GM23338 (cell line): ENCODE measurements around the gene NIM1K. TPM values are rescaled to one million over a fixed set of nuclear protein-coding genes. Genes with fewer than 3 reads are reported as not detected.

Source experiments
- ATAC-seq: fragments of 200-7000 bp; cut with Tn5 transposase; 3 replicates; pipeline ENCODE4 v1.9.1; 2020
- DNase-seq: peaks from one replicate; pipeline ENCODE4 v3.0.0-alpha.2; 2015; ENCODE audit warnings: low spot score
- H2AFZ ChIP-seq: fragments of 200-600 bp; sonication (generic); 2 replicates; pipeline ENCODE4 v1.8.0; 2016; ENCODE audit warnings: antibody characterized with exemption, mild to moderate bottlenecking, moderate library complexity
- H3F3A ChIP-seq: fragments of 200-600 bp; sonication (generic); replicated peaks from 2 replicates; pipeline ENCODE4 v1.8.0; 2017; ENCODE audit warnings: antibody characterized with exemption, mixed run types, low read depth
- H3K27ac ChIP-seq: fragments of 200-600 bp; sonication (generic); 2 replicates; pipeline ENCODE4 v1.6.1; 2016; ENCODE audit warnings: low read depth
- H3K27me3 ChIP-seq: fragments of 200-600 bp; sonication (generic); 2 replicates; pipeline ENCODE4 v1.8.0; 2016; ENCODE audit warnings: mild to moderate bottlenecking, mixed run types, moderate library complexity; ENCODE audit not compliant: insufficient read depth
- H3K36me3 ChIP-seq: fragments of 200-600 bp; sonication (generic); 2 replicates; pipeline ENCODE4 v1.8.0; 2016; ENCODE audit warnings: mild to moderate bottlenecking; ENCODE audit not compliant: insufficient read depth
- H3K4me1 ChIP-seq: fragments of 200-600 bp; sonication (generic); 2 replicates; pipeline ENCODE4 v1.8.0; 2016; ENCODE audit warnings: mild to moderate bottlenecking, moderate library complexity; ENCODE audit not compliant: insufficient read depth
- H3K4me2 ChIP-seq: fragments of 200-600 bp; sonication (generic); 2 replicates; pipeline ENCODE4 v1.7.1; 2017; ENCODE audit warnings: mixed run types
- H3K4me3 ChIP-seq: fragments of 200-600 bp; sonication (generic); 2 replicates; pipeline ENCODE4 v1.6.1; 2016; ENCODE audit warnings: mixed run types
- H3K79me2 ChIP-seq: fragments of 200-600 bp; sonication (generic); replicated peaks from 2 replicates; pipeline ENCODE4 v1.8.0; 2017; ENCODE audit warnings: mild to moderate bottlenecking; ENCODE audit not compliant: insufficient read depth
- H3K9me2 ChIP-seq: fragments of 200-600 bp; sonication (generic); 2 replicates; pipeline ENCODE4 v1.8.0; 2017; ENCODE audit not compliant: insufficient read depth
- H4K20me1 ChIP-seq: fragments of 200-600 bp; sonication (generic); replicated peaks from 2 replicates; pipeline ENCODE4 v1.8.0; 2017; ENCODE audit warnings: mild to moderate bottlenecking; ENCODE audit not compliant: insufficient read depth
- H3K27ac Mint-ChIP-seq: 2 replicates; pipeline ENCODE4 v1.8.0; 2020; ENCODE audit warnings: inconsistent platforms, mild to moderate bottlenecking, moderate library complexity, mixed read lengths
- H3K27me3 Mint-ChIP-seq: 3 replicates; pipeline ENCODE4 v1.8.0; 2022; ENCODE audit warnings: low read depth, mild to moderate bottlenecking, moderate library complexity, mixed read lengths, inconsistent platforms; ENCODE audit not compliant: insufficient read depth, poor library complexity
- H3K36me3 Mint-ChIP-seq: 3 replicates; pipeline ENCODE4 v1.8.0; 2021; ENCODE audit warnings: low read depth, mild to moderate bottlenecking, inconsistent platforms, moderate library complexity, mixed read lengths
- H3K4me1 Mint-ChIP-seq: 3 replicates; pipeline ENCODE4 v1.8.0; 2020; ENCODE audit warnings: mild to moderate bottlenecking, inconsistent platforms, mixed read lengths
- H3K4me3 Mint-ChIP-seq: 3 replicates; pipeline ENCODE4 v1.8.0; 2021; ENCODE audit warnings: moderate library complexity, mild to moderate bottlenecking, inconsistent platforms, mixed read lengths
- H3K9me3 Mint-ChIP-seq: 3 replicates; pipeline ENCODE4 v1.8.0; 2020; ENCODE audit warnings: moderate library complexity, mild to moderate bottlenecking, inconsistent platforms, mixed read lengths
- CREB1 ChIP-seq: fragments of 250-450 bp; sonication (Bioruptor Pico); IDR thresholded peaks from 2 replicates; pipeline ENCODE4 v1.5.0; 2020; ENCODE audit warnings: low read depth, mild to moderate bottlenecking, moderate library complexity
- EZH2 ChIP-seq: fragments of 200-600 bp; sonication (generic); IDR thresholded peaks from one replicate; pipeline ENCODE4 v1.8.0; 2017; ENCODE audit warnings: antibody characterized with exemption, mild to moderate bottlenecking, low read depth; ENCODE audit not compliant: unreplicated experiment
- EZH2phosphoT487 ChIP-seq: fragments of 200-600 bp; sonication (generic); IDR thresholded peaks from one replicate; pipeline ENCODE4 v1.8.1; 2018; ENCODE audit warnings: antibody characterized with exemption; ENCODE audit not compliant: unreplicated experiment
- JUNB ChIP-seq: IDR thresholded peaks from one replicate; pipeline ENCODE4 v1.6.1; 2016; ENCODE audit warnings: antibody characterized with exemption; ENCODE audit not compliant: unreplicated experiment
- NANOG ChIP-seq: IDR thresholded peaks from 2 replicates; pipeline ENCODE4 v1.6.1; 2016; ENCODE audit warnings: antibody characterized with exemption, borderline replicate concordance
- POLR2AphosphoS5 ChIP-seq: IDR thresholded peaks from 2 replicates; pipeline ENCODE4 v1.6.1; 2016; ENCODE audit warnings: antibody characterized with exemption, low read depth
- STAT1 ChIP-seq: IDR thresholded peaks from one replicate; pipeline ENCODE4 v1.6.1; 2016; ENCODE audit warnings: antibody characterized with exemption; ENCODE audit not compliant: unreplicated experiment
- ZNF114 ChIP-seq: fragments of 250-450 bp; sonication (Bioruptor Pico); IDR thresholded peaks from 2 replicates; pipeline ENCODE4 v1.5.0; 2020; ENCODE audit warnings: mild to moderate bottlenecking, moderate library complexity
- ZNF331 ChIP-seq: fragments of 250-450 bp; sonication (Bioruptor Pico); IDR thresholded peaks from 2 replicates; pipeline ENCODE4 v1.5.0; 2020; ENCODE audit warnings: low read depth, mild to moderate bottlenecking, moderate library complexity
- polyA plus RNA-seq: library from polyadenylated mRNA; unstranded; fragments of >200 nt; fragmentation: Nextera tagmentation; extraction: Ambion mirVana; gene quantifications from 2 replicates; pipeline ENCODE4 v1.2.1, GENCODE V29; 2016
- total RNA-seq: library from RNA; depleted of rRNA; stranded (reverse); fragments of >200 nt; shearing (Covaris generic); gene quantifications from 2 replicates; pipeline ENCODE4 v1.2.3, GENCODE V29; 2014
- TF ChIP-seq, protein P1 (sequence below): fragments of 250-450 bp; sonication (Bioruptor Pico); IDR thresholded peaks from 2 replicates; pipeline ENCODE4 v1.5.0; 2020; ENCODE audit warnings: mild to moderate bottlenecking, moderate library complexity
- TF ChIP-seq, protein P2 (sequence below): IDR thresholded peaks from one replicate; pipeline ENCODE4 v1.6.1; 2018; ENCODE audit warnings: antibody characterized with exemption; ENCODE audit not compliant: unreplicated experiment
- TF ChIP-seq, protein P3 (sequence below), 2 experiments: fragments of 200-600 bp in 1 of 2; sonication (generic) in 1 of 2; conservative IDR thresholded peaks; 2 replicates each; pipeline versions ENCODE4 v1.5.1 to v1.6.1; 2016 to 2017; ENCODE audit warnings: antibody characterized with exemption in 2 of 2, low read depth in 2 of 2, mild to moderate bottlenecking in 2 of 2, moderate library complexity in 1 of 2
- TF ChIP-seq, protein P4 (sequence below): IDR thresholded peaks from 2 replicates; pipeline ENCODE4 v1.6.1; 2016; ENCODE audit warnings: antibody characterized with exemption

The NIM1K gene
- total and polyA plus RNA-seq, 2 experiments from 2014 or later, result not detected

DNA sequence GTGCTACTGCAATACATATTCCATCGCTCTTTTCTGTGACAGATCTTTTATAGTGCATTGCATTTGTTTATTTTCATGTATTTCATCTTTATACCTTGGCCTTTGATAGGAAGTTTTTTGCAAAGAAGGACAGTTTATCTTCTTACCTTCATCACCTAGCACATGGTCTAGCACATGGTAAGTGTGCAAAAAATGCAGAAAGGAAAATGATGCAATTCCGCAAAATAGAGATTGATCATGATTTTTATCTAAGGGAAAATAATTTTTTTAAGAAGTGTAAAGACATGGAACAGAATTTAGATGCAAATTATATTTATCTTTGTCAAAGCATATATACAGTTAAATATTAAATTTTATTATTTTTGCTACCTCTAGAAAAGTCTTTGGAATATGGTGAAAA is 19.2 kb upstream of the NIM1K start:
- H3K9me3 Mint-ChIP-seq, result no peaks in the 10 kb centered on the region; the same call in 2 of the 3 replicates
- H3K36me3 Mint-ChIP-seq, result peaks cover 37% of the 10 kb centered on the region
- Histone ChIP-seq H3K4me2 (no peak overlapping the region), H2AFZ (no peak overlapping the region), H3K9me2 (no peaks in the 10 kb centered on the region; the same call in 1 of the 2 replicates), H3K4me1 (peaks cover 7% of the 10 kb centered on the region; the same call in 1 of the 2 replicates), H4K20me1 (peaks cover 4% of the 10 kb centered on the region; the same call in 1 of the 2 replicates), H3K27ac (no peak overlapping the region), H3K79me2 (no peaks in the 10 kb centered on the region), H3K36me3 (0 out of 2 replicates have a peak, but pooled peaks cover 10% of the 10 kb centered on the region), H3K4me3 (no peak overlapping the region), H3F3A (no peaks in the 10 kb centered on the region), H3K27me3 (no peaks in the 10 kb centered on the region)
- peaks cover 14% of the 10 kb centered on the region for H3K4me1 Mint-ChIP-seq
- no peak overlapping the region for H3K4me3 Mint-ChIP-seq
- no peaks in the 10 kb centered on the region for H3K27me3 Mint-ChIP-seq
- no peak overlapping the region for H3K27ac Mint-ChIP-seq
- ATAC-seq, result no peak
- TF ChIP-seq POLR2AphosphoS5 (no peak), EZH2phosphoT487 (no peak), CREB1 (CRISPR knock-in tag) (no peak), ZNF114 (CRISPR knock-in tag) (no peak), EZH2 (no peak), NANOG (no peak), STAT1 (no peak), JUNB (no peak), ZNF331 (CRISPR knock-in tag) (no peak)
- TF ChIP-seq, protein P1, sequence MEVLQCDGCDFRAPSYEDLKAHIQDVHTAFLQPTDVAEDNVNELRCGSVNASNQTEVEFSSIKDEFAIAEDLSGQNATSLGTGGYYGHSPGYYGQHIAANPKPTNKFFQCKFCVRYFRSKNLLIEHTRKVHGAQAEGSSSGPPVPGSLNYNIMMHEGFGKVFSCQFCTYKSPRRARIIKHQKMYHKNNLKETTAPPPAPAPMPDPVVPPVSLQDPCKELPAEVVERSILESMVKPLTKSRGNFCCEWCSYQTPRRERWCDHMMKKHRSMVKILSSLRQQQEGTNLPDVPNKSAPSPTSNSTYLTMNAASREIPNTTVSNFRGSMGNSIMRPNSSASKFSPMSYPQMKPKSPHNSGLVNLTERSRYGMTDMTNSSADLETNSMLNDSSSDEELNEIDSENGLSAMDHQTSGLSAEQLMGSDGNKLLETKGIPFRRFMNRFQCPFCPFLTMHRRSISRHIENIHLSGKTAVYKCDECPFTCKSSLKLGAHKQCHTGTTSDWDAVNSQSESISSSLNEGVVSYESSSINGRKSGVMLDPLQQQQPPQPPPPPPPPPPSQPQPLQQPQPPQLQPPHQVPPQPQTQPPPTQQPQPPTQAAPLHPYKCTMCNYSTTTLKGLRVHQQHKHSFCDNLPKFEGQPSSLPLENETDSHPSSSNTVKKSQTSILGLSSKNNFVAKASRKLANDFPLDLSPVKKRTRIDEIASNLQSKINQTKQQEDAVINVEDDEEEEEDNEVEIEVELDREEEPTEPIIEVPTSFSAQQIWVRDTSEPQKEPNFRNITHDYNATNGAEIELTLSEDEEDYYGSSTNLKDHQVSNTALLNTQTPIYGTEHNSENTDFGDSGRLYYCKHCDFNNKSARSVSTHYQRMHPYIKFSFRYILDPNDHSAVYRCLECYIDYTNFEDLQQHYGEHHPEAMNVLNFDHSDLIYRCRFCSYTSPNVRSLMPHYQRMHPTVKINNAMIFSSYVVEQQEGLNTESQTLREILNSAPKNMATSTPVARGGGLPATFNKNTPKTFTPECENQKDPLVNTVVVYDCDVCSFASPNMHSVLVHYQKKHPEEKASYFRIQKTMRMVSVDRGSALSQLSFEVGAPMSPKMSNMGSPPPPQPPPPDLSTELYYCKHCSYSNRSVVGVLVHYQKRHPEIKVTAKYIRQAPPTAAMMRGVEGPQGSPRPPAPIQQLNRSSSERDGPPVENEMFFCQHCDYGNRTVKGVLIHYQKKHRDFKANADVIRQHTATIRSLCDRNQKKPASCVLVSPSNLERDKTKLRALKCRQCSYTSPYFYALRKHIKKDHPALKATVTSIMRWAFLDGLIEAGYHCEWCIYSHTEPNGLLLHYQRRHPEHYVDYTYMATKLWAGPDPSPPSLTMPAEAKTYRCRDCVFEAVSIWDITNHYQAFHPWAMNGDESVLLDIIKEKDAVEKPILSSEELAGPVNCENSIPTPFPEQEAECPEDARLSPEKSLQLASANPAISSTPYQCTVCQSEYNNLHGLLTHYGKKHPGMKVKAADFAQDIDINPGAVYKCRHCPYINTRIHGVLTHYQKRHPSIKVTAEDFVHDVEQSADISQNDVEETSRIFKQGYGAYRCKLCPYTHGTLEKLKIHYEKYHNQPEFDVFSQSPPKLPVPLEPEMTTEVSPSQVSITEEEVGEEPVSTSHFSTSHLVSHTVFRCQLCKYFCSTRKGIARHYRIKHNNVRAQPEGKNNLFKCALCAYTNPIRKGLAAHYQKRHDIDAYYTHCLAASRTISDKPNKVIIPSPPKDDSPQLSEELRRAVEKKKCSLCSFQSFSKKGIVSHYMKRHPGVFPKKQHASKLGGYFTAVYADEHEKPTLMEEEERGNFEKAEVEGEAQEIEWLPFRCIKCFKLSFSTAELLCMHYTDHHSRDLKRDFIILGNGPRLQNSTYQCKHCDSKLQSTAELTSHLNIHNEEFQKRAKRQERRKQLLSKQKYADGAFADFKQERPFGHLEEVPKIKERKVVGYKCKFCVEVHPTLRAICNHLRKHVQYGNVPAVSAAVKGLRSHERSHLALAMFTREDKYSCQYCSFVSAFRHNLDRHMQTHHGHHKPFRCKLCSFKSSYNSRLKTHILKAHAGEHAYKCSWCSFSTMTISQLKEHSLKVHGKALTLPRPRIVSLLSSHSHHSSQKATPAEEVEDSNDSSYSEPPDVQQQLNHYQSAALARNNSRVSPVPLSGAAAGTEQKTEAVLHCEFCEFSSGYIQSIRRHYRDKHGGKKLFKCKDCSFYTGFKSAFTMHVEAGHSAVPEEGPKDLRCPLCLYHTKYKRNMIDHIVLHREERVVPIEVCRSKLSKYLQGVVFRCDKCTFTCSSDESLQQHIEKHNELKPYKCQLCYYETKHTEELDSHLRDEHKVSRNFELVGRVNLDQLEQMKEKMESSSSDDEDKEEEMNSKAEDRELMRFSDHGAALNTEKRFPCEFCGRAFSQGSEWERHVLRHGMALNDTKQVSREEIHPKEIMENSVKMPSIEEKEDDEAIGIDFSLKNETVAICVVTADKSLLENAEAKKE (CRISPR knock-in tag), result no peak
- TF ChIP-seq, protein P2, sequence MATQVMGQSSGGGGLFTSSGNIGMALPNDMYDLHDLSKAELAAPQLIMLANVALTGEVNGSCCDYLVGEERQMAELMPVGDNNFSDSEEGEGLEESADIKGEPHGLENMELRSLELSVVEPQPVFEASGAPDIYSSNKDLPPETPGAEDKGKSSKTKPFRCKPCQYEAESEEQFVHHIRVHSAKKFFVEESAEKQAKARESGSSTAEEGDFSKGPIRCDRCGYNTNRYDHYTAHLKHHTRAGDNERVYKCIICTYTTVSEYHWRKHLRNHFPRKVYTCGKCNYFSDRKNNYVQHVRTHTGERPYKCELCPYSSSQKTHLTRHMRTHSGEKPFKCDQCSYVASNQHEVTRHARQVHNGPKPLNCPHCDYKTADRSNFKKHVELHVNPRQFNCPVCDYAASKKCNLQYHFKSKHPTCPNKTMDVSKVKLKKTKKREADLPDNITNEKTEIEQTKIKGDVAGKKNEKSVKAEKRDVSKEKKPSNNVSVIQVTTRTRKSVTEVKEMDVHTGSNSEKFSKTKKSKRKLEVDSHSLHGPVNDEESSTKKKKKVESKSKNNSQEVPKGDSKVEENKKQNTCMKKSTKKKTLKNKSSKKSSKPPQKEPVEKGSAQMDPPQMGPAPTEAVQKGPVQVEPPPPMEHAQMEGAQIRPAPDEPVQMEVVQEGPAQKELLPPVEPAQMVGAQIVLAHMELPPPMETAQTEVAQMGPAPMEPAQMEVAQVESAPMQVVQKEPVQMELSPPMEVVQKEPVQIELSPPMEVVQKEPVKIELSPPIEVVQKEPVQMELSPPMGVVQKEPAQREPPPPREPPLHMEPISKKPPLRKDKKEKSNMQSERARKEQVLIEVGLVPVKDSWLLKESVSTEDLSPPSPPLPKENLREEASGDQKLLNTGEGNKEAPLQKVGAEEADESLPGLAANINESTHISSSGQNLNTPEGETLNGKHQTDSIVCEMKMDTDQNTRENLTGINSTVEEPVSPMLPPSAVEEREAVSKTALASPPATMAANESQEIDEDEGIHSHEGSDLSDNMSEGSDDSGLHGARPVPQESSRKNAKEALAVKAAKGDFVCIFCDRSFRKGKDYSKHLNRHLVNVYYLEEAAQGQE, result no peak
- TF ChIP-seq, protein P3, sequence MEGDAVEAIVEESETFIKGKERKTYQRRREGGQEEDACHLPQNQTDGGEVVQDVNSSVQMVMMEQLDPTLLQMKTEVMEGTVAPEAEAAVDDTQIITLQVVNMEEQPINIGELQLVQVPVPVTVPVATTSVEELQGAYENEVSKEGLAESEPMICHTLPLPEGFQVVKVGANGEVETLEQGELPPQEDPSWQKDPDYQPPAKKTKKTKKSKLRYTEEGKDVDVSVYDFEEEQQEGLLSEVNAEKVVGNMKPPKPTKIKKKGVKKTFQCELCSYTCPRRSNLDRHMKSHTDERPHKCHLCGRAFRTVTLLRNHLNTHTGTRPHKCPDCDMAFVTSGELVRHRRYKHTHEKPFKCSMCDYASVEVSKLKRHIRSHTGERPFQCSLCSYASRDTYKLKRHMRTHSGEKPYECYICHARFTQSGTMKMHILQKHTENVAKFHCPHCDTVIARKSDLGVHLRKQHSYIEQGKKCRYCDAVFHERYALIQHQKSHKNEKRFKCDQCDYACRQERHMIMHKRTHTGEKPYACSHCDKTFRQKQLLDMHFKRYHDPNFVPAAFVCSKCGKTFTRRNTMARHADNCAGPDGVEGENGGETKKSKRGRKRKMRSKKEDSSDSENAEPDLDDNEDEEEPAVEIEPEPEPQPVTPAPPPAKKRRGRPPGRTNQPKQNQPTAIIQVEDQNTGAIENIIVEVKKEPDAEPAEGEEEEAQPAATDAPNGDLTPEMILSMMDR (conservative IDR thresholded peaks at IDR 0.05; ENCODE audit: low read depth in 2 of 2), result no peak
- TF ChIP-seq, protein P4, sequence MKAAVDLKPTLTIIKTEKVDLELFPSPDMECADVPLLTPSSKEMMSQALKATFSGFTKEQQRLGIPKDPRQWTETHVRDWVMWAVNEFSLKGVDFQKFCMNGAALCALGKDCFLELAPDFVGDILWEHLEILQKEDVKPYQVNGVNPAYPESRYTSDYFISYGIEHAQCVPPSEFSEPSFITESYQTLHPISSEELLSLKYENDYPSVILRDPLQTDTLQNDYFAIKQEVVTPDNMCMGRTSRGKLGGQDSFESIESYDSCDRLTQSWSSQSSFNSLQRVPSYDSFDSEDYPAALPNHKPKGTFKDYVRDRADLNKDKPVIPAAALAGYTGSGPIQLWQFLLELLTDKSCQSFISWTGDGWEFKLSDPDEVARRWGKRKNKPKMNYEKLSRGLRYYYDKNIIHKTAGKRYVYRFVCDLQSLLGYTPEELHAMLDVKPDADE, result no peak
- DNase-seq, result no peak
